HG03469 (cell line): ENCODE data around the gene DBNDD1.
"Not testable (repeated sequence)": the region's sequence is repeated elsewhere in the genome, so short reads cannot be mapped to it uniquely, and the experiment has no call there.

Experiments
- ATAC-seq: cut with Tn5 transposase; IDR thresholded peaks from one replicate; pipeline ENCODE4 v1.9.1; 2021; ENCODE audit warnings: mild to moderate bottlenecking, moderate library complexity, moderate number of reproducible peaks; ENCODE audit not compliant: unreplicated experiment

Gene DBNDD1, protein sequence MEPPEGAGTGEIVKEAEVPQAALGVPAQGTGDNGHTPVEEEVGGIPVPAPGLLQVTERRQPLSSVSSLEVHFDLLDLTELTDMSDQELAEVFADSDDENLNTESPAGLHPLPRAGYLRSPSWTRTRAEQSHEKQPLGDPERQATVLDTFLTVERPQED

DNA sequence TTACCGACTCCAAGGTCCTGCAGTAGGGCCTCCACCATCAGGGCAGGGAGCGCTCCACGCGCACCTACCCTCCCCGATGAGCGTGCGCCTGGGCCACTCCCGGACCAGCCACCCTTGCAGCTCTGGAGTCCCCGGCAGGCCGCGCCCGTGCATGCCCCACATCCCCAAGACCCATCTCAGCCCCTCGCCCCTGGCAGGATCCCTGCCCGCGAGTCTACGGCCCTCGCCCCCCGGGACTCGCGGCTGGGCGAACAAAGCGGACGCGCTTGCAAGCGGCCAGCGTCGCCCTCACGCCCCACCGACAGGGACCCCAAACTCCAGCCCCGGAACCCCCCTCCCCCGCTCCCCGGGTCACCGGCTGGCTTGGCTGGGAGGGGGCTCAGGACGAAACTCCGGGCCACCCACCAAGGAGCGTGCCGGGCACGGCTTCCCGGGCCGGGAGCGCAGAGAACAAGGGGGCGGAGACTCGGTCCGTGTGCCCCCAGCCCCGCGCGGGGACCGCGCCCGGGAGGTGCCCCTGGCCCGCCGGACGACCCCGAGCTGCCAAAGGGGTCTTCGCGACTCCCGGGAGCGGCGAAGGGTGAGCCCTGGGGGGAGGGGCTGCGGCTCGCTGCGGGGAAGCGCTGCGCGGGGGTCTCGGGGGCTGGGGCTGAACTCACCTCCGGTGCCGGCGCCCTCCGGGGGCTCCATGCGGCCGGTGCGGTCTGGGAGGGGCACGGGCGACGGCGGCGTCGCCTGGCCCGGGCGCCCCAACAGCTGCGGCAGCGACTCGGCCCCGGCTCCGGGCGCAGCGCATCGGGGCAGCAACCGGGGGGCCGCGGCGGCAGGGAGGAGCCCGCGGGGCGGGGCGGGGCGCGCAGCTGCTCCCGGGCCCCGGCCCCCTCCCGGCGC lies at the start of gene DBNDD1:
DBNDD1 (minus strand) TSS at position 805 of the 891 bp plus-strand sequence; CDS start at position 690, 115 bp downstream.
- no peak for ATAC-seq

DNA sequence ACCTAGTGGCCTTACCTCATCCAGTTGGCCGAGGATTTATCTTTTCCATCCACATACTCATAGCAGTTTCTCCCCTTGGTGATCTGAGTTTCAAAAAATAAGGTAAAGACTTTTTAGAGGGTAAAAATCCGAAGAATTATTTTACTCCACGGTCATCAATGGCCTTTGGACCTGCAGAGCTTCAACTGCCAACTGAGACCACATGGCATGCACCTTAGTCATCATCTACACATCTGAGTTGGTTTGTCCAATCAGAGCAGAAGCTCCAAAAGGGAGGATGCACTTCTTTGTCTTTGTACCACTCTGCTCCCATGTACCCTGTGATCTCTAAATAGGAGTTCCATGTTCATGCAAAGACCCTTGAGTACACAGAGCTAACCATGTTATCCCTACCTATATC lies 42.2 kb upstream of the DBNDD1 start:
- no peak for ATAC-seq

DNA sequence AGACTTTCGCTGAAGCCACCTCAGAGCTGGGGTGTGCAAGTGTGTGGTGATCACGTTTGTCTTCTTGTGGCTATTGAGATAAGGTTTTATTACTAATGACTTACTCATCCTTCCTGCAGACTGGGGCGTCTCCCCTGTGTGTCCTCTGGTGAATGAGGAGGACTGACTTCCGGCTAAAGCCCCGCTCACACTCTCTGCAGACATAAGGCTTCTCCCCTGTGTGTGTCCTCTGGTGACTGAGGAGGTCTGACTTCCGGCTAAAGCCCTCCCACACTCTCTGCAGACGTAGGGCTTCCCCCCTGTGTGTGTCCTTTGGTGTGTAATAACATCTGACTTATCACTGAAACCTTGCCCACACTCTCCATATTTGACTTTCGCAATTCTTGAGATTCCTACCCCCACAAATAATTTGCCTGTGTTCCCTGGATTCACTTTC lies 38.5 kb upstream of the DBNDD1 start:
- no peak for ATAC-seq

DNA sequence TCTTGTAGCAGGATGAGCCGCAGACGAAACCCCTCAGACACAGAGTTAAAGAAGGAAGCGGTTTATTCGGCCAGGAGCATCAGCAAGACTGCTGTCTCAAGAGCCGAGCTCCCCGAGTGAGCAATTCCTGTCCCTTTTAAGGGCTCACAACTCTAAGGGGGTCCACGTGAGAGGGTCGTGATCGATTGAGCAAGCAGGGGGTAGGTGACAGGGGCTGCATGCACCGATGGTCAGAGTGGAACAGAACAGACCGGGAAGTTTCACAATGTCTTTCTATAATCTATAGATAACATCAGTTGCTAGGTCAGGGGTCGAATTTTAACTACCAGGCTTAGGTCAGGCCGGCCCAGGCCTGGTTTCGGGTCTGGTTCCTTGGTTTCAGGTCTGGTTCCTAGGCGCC lies 37.3 kb upstream of the DBNDD1 start:
- not testable (repeated sequence) for ATAC-seq

DNA sequence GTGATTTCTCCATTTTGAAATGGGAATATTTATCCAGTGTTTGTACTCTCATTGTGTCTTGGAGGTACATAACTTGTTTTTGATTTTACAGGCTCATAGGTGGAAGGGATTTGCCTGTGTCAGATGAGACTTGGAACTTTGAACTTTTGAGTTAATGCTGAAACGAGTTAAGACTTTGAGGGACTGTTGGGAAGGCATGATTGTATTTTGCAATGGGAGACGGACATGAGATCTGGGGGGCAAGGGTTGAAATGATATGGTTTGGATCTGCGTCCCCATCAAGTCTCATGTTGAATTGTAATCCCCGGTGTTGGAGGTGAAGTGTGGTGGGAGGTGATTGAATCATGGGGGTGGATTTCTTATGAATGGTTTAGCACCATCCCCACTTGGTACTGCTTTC lies 36.1 kb upstream of the DBNDD1 start:
- ATAC-seq: no peak

DNA sequence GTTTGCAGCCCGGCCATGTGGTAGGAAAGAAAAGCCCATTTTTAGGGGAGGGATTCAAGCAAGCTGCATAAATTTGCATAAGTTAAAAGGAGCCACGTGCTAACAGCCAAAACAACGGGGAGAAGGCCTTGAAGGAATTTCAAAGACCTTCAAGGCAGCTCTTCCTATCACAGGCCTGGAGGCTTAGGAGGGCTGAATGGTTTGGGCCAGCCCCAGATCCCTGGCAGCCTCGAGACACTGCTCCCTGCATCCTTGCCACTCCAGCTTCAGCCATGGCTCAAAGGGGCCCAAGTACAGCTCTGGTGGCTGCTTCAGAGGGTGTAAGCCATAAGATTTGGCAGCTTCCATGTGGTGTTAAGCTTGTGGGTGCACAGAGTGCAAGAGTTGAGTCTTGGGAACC lies 35.3 kb upstream of the DBNDD1 start:
- no peak for ATAC-seq

DNA sequence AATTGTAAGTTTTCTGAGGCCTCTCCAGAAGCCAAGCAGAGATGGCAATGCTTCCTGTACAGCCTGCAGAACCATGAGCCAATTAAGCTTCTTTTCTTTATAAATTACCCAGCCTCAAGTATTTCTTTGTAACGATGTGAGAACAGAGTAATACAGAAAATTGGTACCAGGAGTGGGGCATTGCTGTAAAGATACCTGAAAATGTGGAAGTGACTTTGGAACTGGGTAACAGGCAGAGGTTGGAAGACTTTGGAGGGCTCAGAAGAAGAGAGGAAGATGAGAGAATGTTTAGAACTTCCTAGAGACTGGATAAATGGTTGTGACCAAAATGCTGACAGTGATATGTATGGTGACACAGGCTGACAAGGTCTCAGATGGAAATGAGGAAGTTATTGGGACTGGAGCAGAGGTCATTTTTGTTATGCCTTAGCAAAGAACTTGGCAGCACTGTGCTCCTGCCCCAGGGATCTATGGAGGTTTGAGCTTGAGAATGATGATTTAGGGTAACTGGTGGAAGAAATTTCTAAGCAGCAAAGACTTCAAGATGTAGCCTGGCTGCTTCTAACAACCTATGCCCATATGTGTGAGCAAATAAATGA lies 34.7 kb upstream of the DBNDD1 start:
- ATAC-seq: no peak

DNA sequence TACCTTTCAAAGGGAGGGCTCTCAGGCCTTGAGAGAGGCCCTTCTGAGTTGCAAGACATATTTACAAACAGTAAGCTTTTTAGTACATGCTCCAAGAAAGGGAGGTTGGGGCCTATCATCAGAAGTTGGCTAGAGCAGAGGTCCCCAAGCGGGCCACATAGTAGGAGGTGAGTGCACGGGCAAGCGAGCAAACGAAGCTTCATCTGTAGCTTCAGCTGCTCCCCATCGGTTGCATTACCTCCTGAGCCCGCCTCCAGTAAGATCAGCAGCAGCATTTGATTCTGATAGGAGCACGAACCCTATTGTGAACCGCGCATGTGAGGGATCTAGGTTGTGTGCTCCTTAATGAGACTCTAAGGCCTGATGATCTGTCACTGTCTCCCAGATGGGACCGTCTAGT lies 31.7 kb upstream of the DBNDD1 start:
- no peak for ATAC-seq

DNA sequence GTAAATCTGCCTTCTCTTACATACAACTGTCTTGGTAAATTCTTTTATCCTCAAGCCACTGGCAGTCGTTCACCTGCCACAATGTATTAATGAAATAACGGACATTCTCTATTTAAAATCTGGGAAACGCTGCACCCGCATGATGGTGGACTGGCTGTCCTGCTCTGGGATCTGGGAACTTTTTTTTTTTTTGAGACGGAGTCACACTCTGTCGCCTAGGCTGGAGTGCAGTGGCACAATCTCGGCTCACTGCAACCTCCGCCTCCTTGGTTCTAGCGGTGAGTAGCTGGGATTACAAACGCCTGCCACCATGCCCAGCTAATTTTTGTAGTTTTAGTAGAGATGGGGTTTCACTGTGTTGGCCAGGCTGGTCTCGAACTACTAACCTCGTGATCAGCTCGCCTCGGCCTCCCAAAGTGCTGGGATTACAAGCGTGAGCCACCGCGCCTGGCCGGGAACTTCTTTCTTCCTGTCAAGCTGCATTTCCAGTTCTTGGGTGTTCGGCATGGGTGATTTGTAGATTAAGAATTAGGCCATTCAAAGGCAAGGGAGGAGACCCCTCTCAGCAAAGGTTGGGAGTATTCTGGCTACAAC lies 29.6 kb upstream of the DBNDD1 start:
- no peak for ATAC-seq

DNA sequence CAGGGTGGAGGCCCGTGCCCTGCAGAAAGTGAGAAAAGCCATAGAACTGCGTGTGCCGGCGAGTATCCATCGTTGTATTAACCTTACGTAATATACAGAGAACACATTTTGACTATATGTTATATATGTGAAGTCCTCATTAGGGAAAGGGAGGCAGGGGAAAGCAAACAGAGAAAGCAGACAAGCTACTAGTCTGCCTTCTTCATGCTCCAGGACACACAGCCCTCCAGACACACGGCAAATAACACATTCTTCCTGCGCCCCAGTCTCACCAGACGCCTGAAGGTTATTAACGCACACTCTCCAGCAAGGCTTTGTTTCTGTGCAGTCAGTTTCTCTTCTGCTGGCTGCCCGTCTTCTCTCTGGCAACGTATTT lies 29.1 kb upstream of the DBNDD1 start:
- ATAC-seq: no peak

DNA sequence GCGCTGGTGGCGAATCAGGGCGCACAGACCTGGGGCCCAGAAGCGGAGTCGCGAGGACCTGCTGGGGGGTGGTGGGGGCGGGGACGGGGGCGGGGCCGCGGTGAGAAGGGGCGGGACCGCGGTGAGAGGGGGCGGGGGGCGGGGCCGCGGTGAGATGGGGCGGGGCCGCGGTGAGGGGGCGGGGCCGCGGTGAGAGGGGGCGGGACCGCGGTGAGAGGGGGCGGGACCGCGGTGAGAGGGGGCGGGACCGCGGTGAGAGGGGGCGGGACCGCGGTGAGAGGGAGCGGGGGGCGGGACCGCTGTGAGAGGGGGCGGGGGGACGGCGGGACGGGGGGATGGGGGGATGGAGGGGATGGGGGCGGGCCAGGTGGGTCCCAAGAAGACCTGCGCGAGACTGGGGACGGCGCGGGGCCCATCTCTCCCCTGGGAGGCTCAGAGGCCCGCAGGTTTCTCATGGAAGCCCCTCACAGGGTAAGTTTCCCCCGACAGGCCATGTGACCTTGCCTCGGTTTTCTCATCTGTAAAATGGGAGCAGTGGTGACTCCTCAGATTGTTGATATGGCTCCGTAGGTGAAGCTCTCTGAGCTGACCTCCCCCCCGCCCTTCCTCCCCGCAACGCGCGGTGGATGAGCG lies 28.6 kb upstream of the DBNDD1 start:
- no peak for ATAC-seq

DNA sequence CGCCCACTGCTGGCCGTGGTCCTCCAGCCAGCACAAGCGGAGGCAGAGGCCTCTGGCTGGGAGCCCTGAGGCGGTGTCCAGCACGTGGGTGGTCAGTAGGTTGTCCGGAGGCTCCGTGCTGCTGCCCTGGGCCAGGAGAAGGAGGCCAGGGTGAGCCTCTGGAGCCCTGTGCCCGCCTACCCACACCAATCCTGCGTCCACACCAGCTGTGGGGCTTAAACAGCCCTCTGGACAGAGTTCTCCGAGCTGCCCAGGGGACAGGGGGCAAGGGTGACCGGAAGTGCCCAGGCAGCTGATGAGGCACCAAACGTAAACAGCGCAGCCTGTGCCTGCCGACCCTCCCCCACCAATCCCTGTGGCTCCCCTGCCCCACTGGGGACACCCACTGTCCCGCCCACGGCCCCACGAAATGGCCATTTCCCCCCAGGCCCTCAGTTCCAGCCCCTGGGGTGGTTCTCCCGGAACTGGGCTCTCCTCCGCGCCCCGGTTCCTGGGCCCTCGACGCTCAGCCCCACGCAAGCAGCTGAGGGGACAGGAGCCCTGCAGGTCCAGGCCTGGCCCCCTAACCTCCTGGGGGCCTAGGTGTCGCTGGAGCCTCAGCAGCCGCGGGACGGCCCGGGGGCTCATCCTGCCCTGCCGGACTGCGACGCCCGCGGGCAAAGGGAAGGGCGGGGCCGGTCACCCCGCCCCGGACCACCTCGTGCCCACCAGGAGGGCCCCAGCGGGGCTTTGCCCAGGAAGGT lies 27.9 kb upstream of the DBNDD1 start:
- ATAC-seq: no peak

DNA sequence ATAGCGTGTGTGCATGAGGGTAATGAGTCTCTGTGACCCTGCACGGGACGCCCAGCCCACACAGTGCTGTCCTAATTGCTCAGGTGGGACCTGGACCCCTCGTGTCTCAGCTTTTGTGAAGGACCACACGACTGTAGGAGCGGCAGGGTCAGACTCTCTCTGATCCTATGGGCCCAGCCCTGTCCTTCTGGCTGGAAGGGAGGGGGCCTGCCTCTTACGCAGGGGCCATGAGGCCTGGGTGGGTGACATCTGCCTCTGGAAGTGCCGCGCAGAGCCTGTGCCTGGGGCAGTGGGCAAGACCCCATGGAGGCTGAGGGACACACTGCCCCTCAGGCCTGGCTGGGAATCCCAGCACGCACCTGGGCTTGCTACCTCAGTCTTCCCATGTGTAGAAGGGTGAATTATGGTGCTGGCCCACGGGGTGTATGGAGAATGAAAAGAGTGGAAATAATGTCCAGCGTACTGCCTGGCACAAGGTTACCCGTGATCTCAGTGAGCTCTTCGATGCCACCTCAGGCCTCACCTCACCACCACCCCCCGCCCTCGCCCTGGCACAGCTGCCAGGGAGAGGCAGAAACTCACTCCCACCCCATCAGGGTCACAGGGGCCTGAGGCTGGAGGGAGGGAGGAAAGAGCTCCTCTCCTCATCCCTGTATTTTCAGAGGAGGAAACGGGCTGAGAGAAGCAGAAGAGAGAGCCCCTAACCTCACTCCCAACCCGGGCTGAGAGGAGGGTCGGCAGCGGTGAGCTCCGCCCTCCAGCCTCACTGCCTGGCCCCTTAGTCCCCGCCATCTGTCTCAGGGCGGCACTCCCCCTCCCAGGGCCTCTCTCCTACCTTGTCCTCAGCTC lies 27.1 kb upstream of the DBNDD1 start:
- no peak for ATAC-seq

DNA sequence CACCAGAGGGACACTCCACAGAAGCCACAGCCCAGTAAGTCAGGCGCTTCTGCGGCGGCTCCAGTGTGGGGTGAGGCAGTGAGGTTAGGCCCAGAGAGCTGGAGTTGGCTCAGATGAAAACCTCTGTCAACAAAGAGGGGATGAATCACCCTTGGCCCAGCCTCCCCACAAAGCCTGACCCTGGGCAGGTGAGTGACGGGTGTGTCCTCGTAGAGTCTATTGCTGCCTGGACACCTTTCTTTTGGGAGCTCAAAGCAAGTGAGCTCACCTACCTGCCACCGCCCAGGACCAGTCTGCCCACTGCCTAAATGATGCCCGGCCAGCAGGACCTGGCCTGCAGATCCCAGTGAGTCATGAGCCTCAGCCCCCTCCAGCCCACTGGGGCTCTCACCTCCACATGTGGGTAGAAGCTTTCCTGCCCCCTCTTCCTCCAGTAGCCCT lies 24.9 kb upstream of the DBNDD1 start:
- no peak for ATAC-seq

DNA sequence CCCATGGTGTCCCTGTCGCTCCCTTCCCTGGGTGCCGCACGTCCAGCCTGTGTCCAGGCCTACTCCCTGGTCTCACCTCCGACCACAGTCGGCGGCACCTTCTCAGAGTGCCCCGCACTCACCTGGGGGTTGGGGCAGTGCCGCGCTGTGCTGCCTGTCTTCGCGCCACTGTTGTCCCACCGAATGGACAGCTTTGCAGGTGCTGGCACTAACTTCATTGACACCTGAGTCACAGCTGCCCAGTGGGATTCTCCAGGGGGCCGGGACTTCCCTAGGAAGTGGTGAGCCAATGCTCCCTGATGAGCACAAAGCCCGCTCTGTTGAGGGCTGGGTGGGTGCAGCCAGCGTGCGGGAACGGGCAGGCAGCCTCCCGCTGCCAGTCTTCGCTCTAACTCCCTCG lies 24.3 kb upstream of the DBNDD1 start:
- no peak for ATAC-seq

DNA sequence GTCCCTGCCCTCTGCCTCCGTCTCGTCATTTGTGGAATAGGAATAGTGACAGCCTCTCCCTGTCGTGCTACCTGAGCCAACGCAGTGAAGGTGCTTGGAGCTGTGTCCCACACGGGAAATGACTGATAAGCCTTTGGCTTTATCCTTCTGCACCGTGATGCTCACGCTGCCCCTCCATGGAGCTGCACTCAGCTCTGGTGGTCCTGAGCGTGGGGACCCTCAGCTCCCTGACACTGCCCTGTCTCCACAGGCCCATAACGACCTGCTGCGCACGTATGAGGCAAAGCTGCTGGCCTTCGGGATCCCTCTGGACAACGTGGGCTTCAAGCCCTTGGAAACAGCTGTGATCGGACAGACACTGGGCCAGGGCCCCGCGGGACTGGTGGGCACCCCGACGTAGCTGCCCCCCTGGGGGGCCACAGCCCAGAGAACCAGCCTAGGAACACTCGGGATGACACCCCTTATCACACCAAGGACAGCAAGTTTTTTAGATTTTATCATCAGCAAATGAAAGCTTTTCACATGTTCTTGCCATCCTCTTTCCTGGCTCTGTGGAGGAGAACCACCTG lies 23.8 kb upstream of the DBNDD1 start:
- ATAC-seq: no peak

DNA sequence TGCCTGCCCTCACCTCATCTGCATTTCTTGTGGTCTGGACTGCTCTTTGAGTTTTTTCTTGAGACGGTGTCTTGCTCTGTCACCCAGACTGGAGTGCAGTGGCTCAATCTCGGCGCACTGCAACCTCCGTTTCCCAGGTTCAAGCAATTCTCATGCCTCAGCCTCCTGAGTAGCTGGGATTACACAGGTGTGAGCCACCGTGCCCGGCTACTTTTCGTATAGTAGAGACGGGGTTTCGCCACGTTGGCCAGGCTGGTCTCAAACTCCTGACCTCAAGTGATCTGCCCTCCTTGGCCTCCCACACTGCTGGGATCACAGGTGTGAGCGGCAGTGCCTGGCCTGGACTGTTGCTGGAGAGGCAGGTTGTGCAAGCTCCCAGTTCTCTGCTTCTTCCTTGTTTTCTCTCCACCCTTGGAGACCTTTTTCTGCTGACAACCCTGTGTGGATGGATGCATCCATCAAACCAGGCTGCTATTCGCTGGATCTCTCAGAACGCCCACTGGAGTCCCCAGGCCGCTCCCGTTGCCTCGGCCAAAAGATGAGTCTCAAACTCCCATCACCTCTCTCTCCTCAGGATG lies 22.7 kb upstream of the DBNDD1 start:
- ATAC-seq: no peak

DNA sequence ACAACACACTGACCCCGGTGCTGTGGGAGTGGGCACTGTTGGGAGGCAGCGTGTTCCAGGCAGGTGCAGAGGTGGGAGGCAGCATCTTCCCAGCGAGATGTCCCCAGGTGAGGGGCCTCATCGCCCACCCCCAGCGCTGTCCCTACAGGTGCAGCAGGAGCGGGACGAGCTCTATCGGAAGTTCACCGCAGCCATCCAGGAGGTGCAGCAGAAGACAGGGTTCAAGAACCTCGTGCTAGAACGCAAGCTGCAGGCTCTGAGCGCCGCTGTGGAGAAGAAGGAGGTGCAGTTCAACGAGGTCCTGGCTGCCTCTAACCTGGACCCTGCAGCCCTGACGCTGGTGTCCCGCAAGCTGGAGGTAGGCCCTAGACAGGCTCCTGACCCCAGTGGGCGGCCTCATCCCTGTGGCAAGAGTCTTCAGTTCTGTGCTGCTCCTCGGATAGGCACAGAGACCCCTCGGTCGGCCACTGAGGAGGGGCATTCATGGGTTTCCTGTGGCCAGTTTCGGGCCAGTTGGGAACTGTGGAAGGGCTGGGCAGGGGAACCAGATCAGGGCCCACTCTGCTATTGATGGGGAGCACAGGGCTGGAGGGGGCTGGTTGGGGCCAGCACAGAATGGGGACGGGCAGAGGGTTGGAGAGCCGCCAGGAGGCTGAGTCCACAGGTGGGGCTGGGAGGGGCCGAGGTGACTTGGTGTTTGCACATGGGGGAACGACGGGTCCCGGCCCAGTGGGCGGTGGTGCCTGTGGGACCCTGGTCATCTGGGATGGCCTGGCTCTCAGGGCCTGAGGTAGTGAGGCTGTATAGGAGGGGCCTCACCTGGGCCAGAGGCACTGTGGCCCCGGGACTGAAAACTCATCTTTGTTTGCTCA lies 21.1 kb upstream of the DBNDD1 start:
- no peak for ATAC-seq
